Cardiac muscle cell (in vitro differentiated cells and primary cell): ENCODE results near the gene PITPNC1. TPM values are rescaled to one million over a fixed set of nuclear protein-coding genes. Genes with fewer than 3 reads are reported as not detected.

Experiments
- DNase-seq, 2 donors: peaks; one replicate each; pipeline versions ENCODE4 v3.0.0 to v3.0.0-alpha.2; 2010 to 2017; ENCODE audit warnings: low read depth in 1 of 2, low spot score in 1 of 2
- H3K27ac ChIP-seq: fragments of 200-600 bp; sonication (generic); 2 replicates; pipeline ENCODE4 v1.5.1; 2016
- H3K27me3 ChIP-seq: fragments of 200-600 bp; sonication (generic); 2 replicates; pipeline ENCODE4 v1.6.0; 2016; ENCODE audit warnings: control low read depth
- H3K36me3 ChIP-seq: fragments of 200-600 bp; sonication (generic); 2 replicates; pipeline ENCODE4 v1.5.1; 2016; ENCODE audit warnings: control low read depth
- H3K4me1 ChIP-seq: fragments of 200-600 bp; sonication (generic); 2 replicates; pipeline ENCODE4 v1.8.1; 2017; ENCODE audit warnings: low read depth, mild to moderate bottlenecking, mixed run types
- H3K4me3 ChIP-seq: fragments of 200-600 bp; sonication (generic); 2 replicates; pipeline ENCODE4 v1.5.1; 2016; ENCODE audit warnings: mild to moderate bottlenecking
- H3K9me3 ChIP-seq: fragments of 200-600 bp; sonication (generic); 2 replicates; pipeline ENCODE4 v1.5.1; 2017; ENCODE audit warnings: low read depth, mild to moderate bottlenecking, control low read depth
- polyA plus RNA-seq: library from polyadenylated mRNA; unstranded; fragments of >200 nt; fragmentation: Nextera tagmentation; extraction: Ambion mirVana; gene quantifications from 2 replicates; pipeline ENCODE4 v1.2.1, GENCODE V29; 2016
- total RNA-seq: library from RNA; depleted of rRNA; stranded (reverse); fragments of >200 nt; gene quantifications from 2 replicates; pipeline ENCODE4 v1.2.3, GENCODE V29; 2016
- TF ChIP-seq, protein P1 (sequence below): IDR thresholded peaks from 2 replicates; pipeline ENCODE4 v1.5.1; 2012; ENCODE audit warnings: low read depth, mild to moderate bottlenecking, low read length

The PITPNC1 gene
- total and polyA plus RNA-seq, 2 experiments from 2014 or later = 4.8 to 5.7 TPM

DNA sequence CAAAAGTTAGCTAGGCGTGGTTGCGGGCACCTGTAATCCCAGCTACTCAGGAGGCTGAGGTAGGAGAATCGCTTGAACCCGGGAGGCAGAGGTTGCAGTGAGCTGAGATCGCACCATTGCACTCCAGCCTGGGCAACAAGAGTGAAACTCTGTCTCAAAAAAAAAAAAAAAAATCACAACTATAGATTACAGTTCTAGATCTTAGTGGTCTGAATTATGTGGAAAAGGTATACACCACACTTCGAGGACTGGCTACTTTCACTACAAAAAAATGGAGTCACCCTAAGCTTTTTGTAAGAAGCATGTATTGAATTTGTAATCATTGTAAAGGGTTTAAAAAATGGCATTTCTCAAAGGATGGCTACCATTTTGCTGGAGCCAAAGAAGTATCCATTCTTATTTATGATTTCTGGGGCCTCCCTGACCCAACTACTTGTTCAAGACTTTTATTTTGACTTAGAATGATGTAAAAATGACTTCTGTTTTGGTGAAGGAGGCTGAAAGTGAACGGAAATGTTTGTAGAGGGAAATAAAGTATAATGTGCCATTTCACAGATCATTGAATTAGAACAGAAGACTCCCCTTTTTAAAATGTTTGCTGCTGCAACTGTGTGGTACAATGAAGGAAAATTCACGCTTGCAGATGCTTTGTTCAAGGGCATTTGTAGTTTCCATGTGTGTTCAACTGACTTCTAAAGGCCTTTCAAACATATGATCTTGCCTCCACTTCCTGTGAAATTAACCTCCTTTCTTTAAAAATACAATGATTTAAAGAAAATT is 303.6 kb downstream of the PITPNC1 start:
- Histone ChIP-seq H3K36me3 (no peaks in the 10 kb centered on the region), H3K4me3 (no peak overlapping the region), H3K9me3 (no peaks in the 10 kb centered on the region), H3K4me1 (peaks cover 8% of the 10 kb centered on the region), H3K27ac (no peak overlapping the region), H3K27me3 (no peaks in the 10 kb centered on the region)
- no peak for DNase-seq
- TF ChIP-seq, protein P1, sequence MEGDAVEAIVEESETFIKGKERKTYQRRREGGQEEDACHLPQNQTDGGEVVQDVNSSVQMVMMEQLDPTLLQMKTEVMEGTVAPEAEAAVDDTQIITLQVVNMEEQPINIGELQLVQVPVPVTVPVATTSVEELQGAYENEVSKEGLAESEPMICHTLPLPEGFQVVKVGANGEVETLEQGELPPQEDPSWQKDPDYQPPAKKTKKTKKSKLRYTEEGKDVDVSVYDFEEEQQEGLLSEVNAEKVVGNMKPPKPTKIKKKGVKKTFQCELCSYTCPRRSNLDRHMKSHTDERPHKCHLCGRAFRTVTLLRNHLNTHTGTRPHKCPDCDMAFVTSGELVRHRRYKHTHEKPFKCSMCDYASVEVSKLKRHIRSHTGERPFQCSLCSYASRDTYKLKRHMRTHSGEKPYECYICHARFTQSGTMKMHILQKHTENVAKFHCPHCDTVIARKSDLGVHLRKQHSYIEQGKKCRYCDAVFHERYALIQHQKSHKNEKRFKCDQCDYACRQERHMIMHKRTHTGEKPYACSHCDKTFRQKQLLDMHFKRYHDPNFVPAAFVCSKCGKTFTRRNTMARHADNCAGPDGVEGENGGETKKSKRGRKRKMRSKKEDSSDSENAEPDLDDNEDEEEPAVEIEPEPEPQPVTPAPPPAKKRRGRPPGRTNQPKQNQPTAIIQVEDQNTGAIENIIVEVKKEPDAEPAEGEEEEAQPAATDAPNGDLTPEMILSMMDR = no peak

DNA sequence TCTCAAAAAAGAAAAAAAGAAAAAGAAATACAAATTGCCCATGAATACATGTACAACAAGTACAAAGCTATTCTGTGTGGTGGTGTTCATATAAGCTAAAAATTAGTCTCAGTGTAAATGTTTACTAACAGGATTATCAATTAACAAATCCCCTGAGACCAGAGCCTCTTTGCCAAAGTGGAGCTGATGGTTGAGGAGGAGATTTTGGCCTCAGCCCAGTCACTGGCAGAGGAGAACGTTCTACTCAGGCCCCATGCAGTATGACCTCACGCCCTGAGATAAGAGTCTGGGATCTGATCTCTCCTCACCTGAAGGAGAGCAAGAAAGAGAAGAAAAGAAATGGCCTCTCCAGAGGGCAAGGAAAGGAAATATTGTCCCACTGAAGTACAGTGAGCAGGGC is 305.1 kb downstream of the PITPNC1 start:
- H3K4me1 ChIP-seq = peaks cover 5% of the 10 kb centered on the region
- no peaks in the 10 kb centered on the region for H3K36me3 ChIP-seq
- H3K27ac ChIP-seq = no peak overlapping the region
- no peak for DNase-seq
- H3K9me3 ChIP-seq = no peaks in the 10 kb centered on the region
- H3K4me3 ChIP-seq = no peak overlapping the region
- TF ChIP-seq, protein P1 = no peak
- H3K27me3 ChIP-seq = no peaks in the 10 kb centered on the region

DNA sequence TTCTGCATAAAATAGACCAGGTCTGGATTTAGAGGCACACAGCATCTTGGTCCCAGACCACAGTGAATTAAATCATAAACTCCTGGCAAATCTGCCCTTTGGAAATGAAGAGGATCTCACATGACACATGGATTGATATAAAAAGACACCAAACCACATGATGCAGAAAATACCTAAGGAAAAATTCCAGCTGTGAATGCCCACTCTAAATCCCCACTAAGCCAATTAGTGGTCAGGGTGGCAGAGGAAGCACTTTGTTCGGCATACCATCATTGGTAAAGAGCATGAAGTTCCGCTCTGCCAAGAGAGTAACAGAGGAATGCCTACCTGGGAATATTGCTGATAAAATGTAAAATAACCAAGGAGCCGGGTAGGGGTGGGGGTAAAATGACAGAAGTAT is 308.3 kb downstream of the PITPNC1 start:
- H3K27ac ChIP-seq = no peak overlapping the region
- no peak for DNase-seq

DNA sequence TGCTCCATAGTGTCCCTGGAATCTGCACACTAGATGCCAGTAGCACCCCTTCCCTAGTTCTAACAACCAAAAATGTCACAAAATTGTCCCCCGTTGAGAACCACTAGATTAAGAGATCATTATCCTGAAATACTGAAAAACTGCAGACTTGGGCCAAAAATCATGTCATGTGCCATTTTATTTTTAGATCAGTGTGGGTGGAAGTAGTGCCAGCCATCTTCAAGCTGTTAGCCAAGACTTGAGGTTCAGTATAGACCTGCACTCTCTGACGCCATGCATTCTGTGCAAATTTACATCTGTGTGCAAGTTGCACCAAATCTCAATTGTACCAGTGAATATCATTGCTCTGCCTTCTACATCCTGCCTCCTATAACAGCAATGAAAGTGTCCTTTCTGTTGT is 309.2 kb downstream of the PITPNC1 start:
- Histone ChIP-seq H3K27ac (no peak overlapping the region), H3K27me3 (no peaks in the 10 kb centered on the region), H3K36me3 (no peaks in the 10 kb centered on the region), H3K4me3 (no peak overlapping the region), H3K4me1 (peaks cover 8% of the 10 kb centered on the region), H3K9me3 (no peaks in the 10 kb centered on the region)
- TF ChIP-seq, protein P1 = no peak
- no peak for DNase-seq

More for the DNA sequence above, 308.3 kb downstream of the PITPNC1 start:
- Histone ChIP-seq H3K36me3 (no peaks in the 10 kb centered on the region), H3K9me3 (no peaks in the 10 kb centered on the region), H3K4me1 (peaks cover 8% of the 10 kb centered on the region), H3K4me3 (no peak overlapping the region), H3K27me3 (no peaks in the 10 kb centered on the region)
- TF ChIP-seq, protein P1 = no peak

DNA sequence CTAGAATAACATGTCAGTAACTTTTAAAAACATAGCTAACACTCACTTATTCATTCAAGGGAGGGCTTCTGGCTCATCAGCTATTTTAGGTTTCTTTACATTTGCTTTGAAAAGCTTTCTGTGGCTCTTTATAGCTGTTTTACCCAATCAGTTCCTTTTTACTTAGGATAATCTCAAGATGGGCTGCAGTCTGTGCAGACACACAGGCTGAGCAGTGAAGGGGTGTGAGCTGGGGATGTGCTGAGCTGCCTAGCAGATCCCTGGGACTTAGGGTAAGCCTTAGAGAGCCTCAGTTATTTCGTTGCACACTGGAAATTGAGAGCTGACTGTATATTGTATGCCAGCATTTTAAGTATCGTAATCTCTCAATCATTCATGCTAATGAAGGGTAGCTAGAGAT is 310.4 kb downstream of the PITPNC1 start:
- H3K36me3 ChIP-seq = no peaks in the 10 kb centered on the region
- TF ChIP-seq, protein P1 = no peak
- DNase-seq = no peak
- H3K27me3 ChIP-seq = no peaks in the 10 kb centered on the region
- peaks cover 8% of the 10 kb centered on the region for H3K4me1 ChIP-seq
- H3K4me3 ChIP-seq = no peak overlapping the region
- peak overlapping the region; percentile 38 for H3K27ac ChIP-seq
- H3K9me3 ChIP-seq = no peaks in the 10 kb centered on the region
